Stimulated activated CD8-positive, alpha-beta memory T cell treated with anti-CD3 and anti-CD28 coated beads, Interleukin-12 subunit alpha, Interleukin-12 subunit beta, amount 100 ng/mL, for 4 hours (primary cell): ENCODE results near the gene METAP1.
"Not testable (repeated sequence)": the region's sequence is repeated elsewhere in the genome, so short reads cannot be mapped to it uniquely, and the experiment has no call there.

Experiments
- DNase-seq: peaks from one replicate; pipeline ENCODE4 v3.0.0-alpha.2; 2020; ENCODE audit warnings: low read depth

METAP1 gene

GRCh38 chr4:98997166-98997565 lies 1.6 kb downstream of the METAP1 start:
- DNase-seq: no peak

- DNase-seq: no peak
Measured at GRCh38 chr4:98998551-98998950, 3.0 kb downstream of the METAP1 start.

GRCh38 chr4:99002279-99002678 lies 6.8 kb downstream of the METAP1 start:
- DNase-seq: no peak

GRCh38 chr4:99008051-99008450 lies 12.5 kb downstream of the METAP1 start:
- no peak for DNase-seq

GRCh38 chr4:99011910-99012309 lies 16.4 kb downstream of the METAP1 start:
- DNase-seq: no peak

- DNase-seq: no peak
Measured at GRCh38 chr4:99013402-99013843, 17.9 kb downstream of the METAP1 start.

- DNase-seq: no peak
Measured at GRCh38 chr4:99013884-99014523, 18.5 kb downstream of the METAP1 start.

- no peak for DNase-seq
Measured at GRCh38 chr4:99021386-99021785, 25.9 kb downstream of the METAP1 start.

GRCh38 chr4:99022566-99022965 lies 27.0 kb downstream of the METAP1 start:
- DNase-seq: no peak

GRCh38 chr4:99023800-99024251 lies 28.3 kb downstream of the METAP1 start:
- DNase-seq: not testable (repeated sequence)

GRCh38 chr4:99024481-99025275 lies 29.2 kb downstream of the METAP1 start:
- DNase-seq: no peak

- DNase-seq: no peak
Measured at GRCh38 chr4:99025506-99025905, 30.0 kb downstream of the METAP1 start.

GRCh38 chr4:99027304-99027703 lies 31.8 kb downstream of the METAP1 start:
- no peak for DNase-seq

GRCh38 chr4:99028187-99028586 lies 32.7 kb downstream of the METAP1 start:
- DNase-seq: no peak

- DNase-seq: no peak
Measured at GRCh38 chr4:99029018-99029735, 33.7 kb downstream of the METAP1 start.

GRCh38 chr4:99029852-99030251 lies 34.3 kb downstream of the METAP1 start:
- no peak for DNase-seq

- no peak for DNase-seq
Measured at GRCh38 chr4:99033956-99034355, 38.4 kb downstream of the METAP1 start.

GRCh38 chr4:99038213-99038612 lies 42.7 kb downstream of the METAP1 start:
- no peak for DNase-seq

- DNase-seq: no peak
Measured at GRCh38 chr4:99043346-99043745, 47.8 kb downstream of the METAP1 start.

GRCh38 chr4:99047710-99048109 lies 52.2 kb downstream of the METAP1 start:
- no peak for DNase-seq

- no peak for DNase-seq
Measured at GRCh38 chr4:99052902-99053301, 57.4 kb downstream of the METAP1 start.

GRCh38 chr4:99054428-99054994 lies 59.0 kb downstream of the METAP1 start:
- DNase-seq: no peak
